Activated CD8-positive, alpha-beta memory T cell treated with anti-CD3 and anti-CD28 coated beads, Interleukin-2, amount 50 U/mL, for 1 hour (primary cell): ENCODE data around the gene PADI2.

ENCODE experiments used
- DNase-seq: peaks from one replicate; pipeline ENCODE4 v3.0.0-alpha.2; 2020; ENCODE audit errors: extremely low read depth

The PADI2 gene

GRCh38 chr1:17119076-17119772 lies at the start of gene PADI2:
PADI2 (minus strand) TSS chr1:17119451; CDS start chr1:17119371, 80 bp downstream.
- DNase-seq: no peak

DNA sequence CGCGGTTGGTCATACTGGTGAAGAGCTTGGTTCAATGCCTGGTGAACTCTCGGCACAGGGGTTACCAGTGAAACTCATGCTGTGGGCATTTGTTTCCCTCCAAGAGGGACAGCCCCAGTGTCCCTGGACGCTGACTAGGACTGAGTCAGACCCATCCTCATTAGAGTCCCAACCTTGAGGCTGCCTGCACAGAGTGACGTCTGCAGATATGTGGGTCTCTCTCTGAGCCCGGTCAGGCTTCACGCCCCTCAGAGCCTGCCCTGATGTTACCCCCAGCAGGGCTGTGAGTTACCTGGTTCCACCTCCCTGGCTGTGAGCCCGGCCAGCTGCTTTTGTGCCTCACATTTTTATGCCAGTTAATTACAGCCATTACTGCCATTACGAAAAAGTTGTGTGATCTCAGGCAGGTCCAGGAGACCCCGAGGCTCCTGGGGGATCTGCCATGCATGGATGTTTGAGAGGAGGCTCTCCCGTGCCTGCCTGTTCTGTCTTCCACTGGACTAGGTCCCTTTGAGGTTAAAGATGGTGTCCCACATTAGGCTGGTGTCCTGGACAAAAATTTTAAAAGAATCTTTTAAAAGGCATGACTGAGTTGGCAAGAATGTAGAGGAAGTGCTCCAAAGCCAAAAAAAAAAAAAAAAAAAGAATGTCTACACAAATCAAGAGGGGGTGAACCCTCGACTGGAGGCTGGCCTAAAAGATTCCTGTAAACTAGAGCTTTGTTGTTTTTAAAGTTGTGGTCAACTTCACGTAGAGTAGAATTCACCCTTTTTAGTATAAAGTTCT lies 49.0 kb upstream of the PADI2 start:
- no peak for DNase-seq

GRCh38 chr1:17167786-17168090 lies 48.5 kb upstream of the PADI2 start:
- no peak for DNase-seq

DNA sequence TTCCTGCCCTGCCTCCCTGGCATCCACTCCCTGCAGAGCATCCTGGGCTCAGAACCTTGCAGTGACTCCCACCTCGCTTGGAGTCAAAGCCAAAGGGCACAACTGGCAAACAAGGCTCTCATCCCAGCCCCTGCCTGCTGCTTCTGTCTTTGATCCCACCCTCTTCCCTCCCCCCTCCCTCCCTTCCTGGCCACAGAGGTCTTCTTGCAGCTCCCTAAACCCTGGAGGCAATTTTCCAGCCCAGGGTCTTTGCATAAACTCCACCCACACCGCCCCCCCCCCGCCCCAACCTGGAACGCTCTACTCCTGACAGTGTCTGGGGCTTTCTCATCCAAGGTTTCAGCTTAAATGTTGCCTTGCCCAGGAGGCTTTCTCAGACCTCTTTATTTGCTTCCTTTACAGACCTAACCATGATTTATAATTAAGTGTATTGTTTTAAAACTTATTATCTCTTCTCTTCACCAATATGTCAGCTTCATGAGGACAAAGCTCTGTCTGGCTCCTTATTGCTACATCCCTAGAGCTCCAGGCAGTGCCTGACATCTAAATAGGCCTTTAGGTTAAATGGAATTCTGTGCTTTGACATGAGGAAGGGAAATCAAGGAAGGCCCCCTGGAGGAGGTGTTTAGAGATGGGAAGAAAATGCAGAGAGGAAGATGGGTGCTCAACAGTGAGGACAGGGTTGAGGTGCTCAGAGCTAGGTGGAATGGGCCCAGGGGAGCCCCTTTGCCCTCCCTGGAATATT lies 48.0 kb upstream of the PADI2 start:
- DNase-seq: no peak

DNA sequence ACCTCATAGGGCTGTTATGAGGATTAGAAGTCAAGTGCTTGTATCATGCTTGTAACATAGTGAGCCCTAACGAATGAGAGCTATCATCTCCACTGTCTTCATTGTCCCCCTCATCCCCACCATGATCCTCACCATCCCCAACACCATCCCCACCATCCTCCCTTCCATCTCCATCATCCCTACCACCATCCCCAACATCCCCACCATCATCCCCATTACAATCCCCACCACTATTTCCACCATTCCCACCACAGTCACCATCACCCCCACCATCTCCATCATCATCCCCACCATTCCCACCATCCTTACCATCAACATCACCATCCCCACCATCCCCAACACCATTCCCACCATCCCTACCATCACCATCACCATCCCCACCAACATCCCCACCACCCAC lies 46.6 kb upstream of the PADI2 start:
- no peak for DNase-seq

GRCh38 chr1:17163789-17164666 lies 44.8 kb upstream of the PADI2 start:
- DNase-seq: no peak

DNA sequence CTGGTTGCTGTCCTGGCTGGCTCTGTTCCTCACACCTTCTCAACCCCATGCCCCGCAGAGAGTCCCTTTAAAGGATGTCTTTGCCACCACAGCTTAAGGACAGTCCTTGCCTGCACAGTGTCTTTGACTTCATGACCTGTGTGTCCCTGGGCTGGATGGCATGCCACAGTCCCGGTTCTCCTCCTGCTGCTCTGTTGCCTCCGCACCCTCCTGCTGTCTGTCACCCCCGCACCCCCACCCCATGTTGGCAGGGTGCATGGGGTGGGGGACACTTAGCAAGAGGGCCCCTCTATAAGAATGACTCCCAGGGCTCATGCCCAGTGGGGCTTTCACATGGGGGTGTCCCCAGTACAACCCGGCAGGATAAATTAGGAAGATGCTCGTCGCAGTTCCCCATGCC lies 44.1 kb upstream of the PADI2 start:
- DNase-seq: no peak

DNA sequence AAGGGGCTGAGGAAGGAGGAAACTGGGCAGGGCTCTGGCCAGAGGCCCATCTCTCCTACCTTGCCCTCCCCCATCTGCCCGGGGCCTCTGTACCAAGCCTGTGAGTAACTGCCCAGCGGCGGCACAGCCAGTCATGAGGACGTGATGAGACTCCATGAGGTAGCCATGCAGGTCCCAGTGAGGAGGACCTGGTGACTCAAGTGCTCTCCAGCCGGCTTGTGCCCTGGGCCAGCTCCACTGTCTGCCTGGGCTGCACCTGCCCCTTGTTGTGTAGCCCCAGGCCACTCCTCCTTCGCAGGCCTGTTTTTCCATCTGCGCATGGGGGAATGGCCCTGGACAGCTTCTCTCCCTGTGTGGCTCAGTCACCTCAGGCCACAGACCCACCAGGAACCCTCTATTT lies 43.7 kb upstream of the PADI2 start:
- DNase-seq: no peak

GRCh38 chr1:17161926-17162800 lies 42.9 kb upstream of the PADI2 start:
- no peak for DNase-seq

GRCh38 chr1:17161137-17161740 lies 42.0 kb upstream of the PADI2 start:
- no peak for DNase-seq

DNA sequence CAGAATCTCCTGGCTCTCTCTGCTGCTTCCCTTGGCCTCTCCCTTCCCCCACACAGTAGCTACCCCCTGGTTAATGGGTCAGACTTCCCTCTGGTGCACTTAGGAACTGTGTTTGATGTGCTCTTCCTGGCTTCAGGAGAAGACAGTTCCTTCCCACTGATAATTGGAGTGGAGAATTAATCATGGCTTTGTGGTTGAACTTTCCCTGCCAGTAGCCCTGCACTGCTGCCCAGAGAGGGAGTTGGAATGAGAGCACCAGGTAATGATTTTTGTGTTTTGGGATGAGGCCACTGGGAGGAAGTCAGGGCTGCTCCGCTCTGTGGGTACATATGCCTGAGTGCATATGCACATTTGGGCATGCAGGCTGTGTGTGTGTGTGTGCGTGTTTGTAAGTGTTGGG lies 39.7 kb upstream of the PADI2 start:
- DNase-seq: no peak

GRCh38 chr1:17156108-17156507 lies 36.9 kb upstream of the PADI2 start:
- DNase-seq: no peak

GRCh38 chr1:17155257-17155920 lies 36.1 kb upstream of the PADI2 start:
- DNase-seq: no peak

DNA sequence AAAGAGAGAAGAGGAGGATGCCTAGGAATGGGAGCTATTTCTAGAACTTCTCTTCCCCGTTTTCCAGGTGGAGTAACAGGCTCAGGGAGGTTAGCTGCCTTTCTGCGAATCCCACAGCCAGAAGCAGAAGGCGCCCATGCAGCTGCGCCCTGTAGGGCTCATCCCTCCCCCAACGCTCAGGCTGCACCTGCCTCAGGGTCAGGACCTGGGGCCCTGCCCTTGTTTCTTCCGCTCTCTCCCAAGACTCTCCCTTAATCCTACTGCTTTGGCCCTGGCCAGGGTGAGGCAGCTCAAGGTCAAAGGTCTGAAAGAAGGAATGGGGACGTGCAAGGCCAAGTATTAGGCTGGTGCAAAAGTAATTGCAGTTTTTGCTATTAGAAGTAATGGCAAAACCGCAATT lies 30.5 kb upstream of the PADI2 start:
- DNase-seq: no peak

DNA sequence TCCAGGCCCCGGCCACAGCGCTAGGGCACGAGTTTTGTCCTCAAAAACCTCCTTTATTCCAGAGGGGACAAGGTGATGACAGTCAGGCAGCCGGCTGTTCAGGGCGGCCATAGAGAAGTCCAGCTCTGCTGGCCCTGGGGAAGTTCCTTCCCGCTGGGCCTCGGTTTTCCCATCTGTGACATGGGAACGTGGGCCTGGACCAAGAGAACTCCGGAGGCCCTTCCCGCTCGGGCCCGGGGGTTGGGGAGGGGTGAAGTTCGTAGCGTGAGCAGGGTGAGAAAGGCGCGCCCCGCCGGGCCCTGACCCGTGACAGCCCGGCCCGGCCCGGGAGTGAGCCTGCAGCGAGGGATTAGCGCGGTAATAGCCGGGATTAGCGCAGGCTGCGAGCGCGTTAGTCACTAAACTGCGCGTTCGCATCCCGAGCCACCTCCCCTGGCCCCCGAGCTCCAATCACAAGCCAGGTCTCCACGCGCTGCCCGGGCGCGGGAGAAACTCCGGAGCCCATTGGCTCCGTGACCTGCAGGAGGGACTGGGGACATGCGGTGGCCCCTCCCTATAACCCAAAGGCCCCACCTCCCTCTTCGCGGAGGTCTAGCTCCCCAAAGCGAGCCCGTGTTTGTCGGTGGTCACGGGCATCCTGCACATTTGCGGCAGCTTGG lies 29.8 kb upstream of the PADI2 start:
- DNase-seq: no peak

DNA sequence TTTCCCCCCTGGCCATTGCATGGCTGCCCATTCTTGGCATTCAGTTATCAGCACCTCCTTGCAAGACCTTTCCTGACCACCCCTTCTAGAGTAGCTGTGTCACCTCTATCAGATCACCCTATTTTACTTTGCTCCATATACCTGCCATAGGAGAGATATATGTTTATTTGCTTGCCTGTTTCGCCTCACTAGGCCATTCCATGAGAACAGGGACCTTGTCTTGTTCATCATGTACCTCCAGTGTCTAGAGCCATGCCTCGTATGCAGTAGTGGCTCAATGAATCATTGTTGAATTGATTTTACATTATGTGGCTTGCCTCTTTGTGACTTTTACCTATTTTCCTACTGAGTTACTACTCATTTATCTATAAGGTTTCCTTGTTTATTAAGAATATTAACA lies 26.4 kb upstream of the PADI2 start:
- DNase-seq: no peak

- DNase-seq: no peak
Measured at GRCh38 chr1:17143760-17144159, 24.5 kb upstream of the PADI2 start.

GRCh38 chr1:17141441-17142197 lies 22.4 kb upstream of the PADI2 start:
- DNase-seq: no peak

DNA sequence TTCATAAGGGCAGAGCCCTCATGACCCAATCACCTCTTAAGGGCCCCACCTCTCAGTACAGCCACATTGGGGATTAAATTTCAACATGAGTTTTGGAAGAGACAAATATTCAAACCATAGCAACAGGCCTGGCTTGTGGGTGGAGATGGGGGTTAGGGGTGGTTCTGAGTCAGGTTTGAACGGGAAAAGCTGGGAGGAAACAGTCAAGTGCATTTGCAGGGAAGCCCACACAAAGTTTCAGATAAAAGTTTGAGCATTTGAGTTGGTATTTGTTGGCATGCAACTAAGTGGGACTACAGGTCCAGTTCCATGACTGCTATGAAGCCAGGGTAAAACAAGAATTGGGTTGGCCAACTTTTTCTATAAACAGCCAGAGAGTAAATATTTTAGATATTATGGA lies 21.0 kb upstream of the PADI2 start:
- no peak for DNase-seq
